Tibial artery (tissue), 4 donors: ENCODE measurements around the gene FUT4.

Experiments
- DNase-seq, 2 donors: peaks; one replicate each; pipeline ENCODE4 v3.0.0-alpha.2; 2019
- H3K27ac ChIP-seq, 2 donors: fragments of 200-600 bp; sonication (generic) in 1 of 2; 1 replicate in 1 of 2; 2 replicates in 1 of 2; pipeline ENCODE4 v1.5.1; 2018 to 2019; ENCODE audit warnings: mild to moderate bottlenecking in 1 of 2
- H3K27me3 ChIP-seq, 2 donors: fragments of 200-600 bp; sonication (generic) in 1 of 2; one replicate each; pipeline versions ENCODE4 v1.5.1 to v1.6.0; 2016 to 2019
- H3K36me3 ChIP-seq, 3 donors: fragments of 200-600 bp; sonication (generic) in 2 of 3; one replicate each; pipeline ENCODE4 v1.5.1; 2016 to 2019; ENCODE audit warnings: mild to moderate bottlenecking in 2 of 3
- H3K4me1 ChIP-seq, 4 donors: fragments of 200-600 bp; sonication (generic) in 2 of 4; 1 replicate in 3 of 4; 2 replicates in 1 of 4; pipeline ENCODE4 v1.5.1; 2016 to 2019
- H3K4me3 ChIP-seq, 2 donors: fragments of 200-600 bp; sonication (generic) in 1 of 2; 1 replicate in 1 of 2; 2 replicates in 1 of 2; pipeline ENCODE4 v1.5.1; 2018 to 2019; ENCODE audit warnings: mild to moderate bottlenecking in 2 of 2
- H3K9me3 ChIP-seq, 3 donors: fragments of 200-600 bp; sonication (generic) in 1 of 3; one replicate each; pipeline ENCODE4 v1.5.1; 2016 to 2019
- intact Hi-C: fragments of 100-400 bp; cut with DNase I; formaldehyde crosslinking; loops from one replicate; pipeline ENCODE4 v1.15.0; 2023; ENCODE audit warnings: low total_unique reads
- TF ChIP-seq, protein P1 (sequence below), 2 experiments: fragments of 200-600 bp in 1 of 2; fragments of 450-650 bp in 1 of 2; IDR thresholded peaks; one replicate each; pipeline ENCODE4 v1.5.1; 2017 to 2019; ENCODE audit warnings: antibody characterized with exemption in 2 of 2, mild to moderate bottlenecking in 1 of 2, moderate library complexity in 1 of 2

Gene FUT4

DNA sequence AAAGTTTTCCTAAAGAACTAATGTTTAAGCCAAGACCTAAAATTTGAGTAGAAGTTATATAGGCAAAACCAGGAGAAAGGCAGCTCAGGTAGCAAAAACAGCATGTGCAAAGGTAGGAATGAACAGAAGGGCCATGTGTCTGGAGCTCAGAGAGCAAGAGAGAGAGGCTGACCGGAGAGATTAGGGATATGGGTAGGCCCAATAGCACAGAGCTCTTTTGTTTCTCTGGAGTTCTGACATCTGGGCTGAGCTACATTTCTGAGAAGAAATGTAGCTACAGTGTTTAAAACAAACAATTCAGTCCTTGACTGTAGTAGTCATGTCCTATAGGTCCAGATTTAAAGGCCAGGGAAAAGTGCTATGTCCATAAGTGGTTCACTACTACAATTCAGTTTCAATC lies 27.0 kb upstream of the FUT4 start:
- H3K27me3 ChIP-seq, result no peaks in the 10 kb centered on the region
- TF ChIP-seq, protein P1, sequence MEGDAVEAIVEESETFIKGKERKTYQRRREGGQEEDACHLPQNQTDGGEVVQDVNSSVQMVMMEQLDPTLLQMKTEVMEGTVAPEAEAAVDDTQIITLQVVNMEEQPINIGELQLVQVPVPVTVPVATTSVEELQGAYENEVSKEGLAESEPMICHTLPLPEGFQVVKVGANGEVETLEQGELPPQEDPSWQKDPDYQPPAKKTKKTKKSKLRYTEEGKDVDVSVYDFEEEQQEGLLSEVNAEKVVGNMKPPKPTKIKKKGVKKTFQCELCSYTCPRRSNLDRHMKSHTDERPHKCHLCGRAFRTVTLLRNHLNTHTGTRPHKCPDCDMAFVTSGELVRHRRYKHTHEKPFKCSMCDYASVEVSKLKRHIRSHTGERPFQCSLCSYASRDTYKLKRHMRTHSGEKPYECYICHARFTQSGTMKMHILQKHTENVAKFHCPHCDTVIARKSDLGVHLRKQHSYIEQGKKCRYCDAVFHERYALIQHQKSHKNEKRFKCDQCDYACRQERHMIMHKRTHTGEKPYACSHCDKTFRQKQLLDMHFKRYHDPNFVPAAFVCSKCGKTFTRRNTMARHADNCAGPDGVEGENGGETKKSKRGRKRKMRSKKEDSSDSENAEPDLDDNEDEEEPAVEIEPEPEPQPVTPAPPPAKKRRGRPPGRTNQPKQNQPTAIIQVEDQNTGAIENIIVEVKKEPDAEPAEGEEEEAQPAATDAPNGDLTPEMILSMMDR (IDR thresholded peaks at IDR 0.05), result no peak

DNA sequence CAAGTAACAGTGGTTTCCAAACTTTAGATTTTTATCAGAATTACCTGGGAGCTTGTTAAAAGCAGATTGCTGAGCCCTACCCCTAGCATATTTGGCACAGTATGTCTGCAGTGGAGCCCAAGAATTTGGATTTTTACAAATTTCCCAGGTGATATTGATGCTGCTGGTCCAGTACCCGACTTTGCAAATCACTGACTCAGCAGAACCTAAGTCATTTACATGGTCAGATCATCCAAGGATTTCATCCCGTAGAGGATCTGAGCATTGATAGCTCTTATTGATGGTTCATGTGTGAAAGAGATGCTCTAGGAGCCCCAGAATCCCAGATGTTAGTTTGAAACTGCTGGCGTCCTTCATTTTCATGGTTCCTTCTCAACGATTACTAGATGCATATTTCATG lies 25.4 kb upstream of the FUT4 start:
- TF ChIP-seq, protein P1 (IDR thresholded peaks at IDR 0.05), result no peak
- Histone ChIP-seq H3K27ac (no peak overlapping the region), H3K27me3 (no peaks in the 10 kb centered on the region), H3K36me3 (no peaks in the 10 kb centered on the region), H3K4me3 (no peak overlapping the region), H3K4me1 (no peaks in the 10 kb centered on the region), H3K9me3 (no peaks in the 10 kb centered on the region)
- intact Hi-C loops, result no loop called here
- no peak for DNase-seq

More for the DNA sequence above, 27.0 kb upstream of the FUT4 start:
- intact Hi-C loops, result no loop called here
- no peak for DNase-seq
- no peaks in the 10 kb centered on the region for H3K9me3 ChIP-seq
- no peak overlapping the region for H3K4me3 ChIP-seq
- no peak overlapping the region for H3K27ac ChIP-seq
- peaks cover 0 to 13% (median 6%) of the 10 kb centered on the region in 4 donors for H3K4me1 ChIP-seq
- no peaks in the 10 kb centered on the region for H3K36me3 ChIP-seq

DNA sequence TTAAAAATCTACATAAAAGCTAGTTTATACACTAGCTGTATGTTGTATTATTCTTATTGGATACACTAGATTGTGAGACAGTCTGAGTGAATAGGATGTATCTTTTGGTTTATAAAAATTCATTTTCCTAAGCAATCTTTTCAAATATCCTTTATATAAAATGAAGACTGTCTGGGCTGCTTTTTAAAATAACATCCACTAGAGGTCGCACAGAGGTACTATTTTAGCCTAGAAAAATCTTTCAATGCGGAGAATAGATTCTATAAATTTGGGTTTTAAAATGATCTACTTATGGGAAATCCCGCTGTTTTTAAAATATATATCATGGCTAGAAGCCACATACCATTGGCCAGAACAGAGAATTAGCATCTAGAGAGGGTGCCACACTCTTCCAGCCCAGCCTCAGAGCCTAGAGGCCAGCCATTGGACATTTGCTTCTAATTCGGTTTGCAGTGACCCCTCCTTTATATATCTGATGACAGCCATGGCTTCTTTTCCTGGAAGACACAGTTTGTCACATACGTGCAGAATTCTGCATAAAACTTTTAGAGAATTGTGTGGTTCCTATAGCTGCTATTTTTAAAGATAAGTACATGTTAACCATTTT lies 24.1 kb upstream of the FUT4 start:
- Histone ChIP-seq H3K4me3 (no peak overlapping the region), H3K4me1 (no peaks in the 10 kb centered on the region), H3K36me3 (no peaks in the 10 kb centered on the region), H3K27ac (no peak overlapping the region), H3K9me3 (no peaks in the 10 kb centered on the region), H3K27me3 (no peaks in the 10 kb centered on the region)
- intact Hi-C loops, result loop anchor here (5.0 kb wide), 1 partner anchor 43 kb away; no protein-coding TSS in a partner anchor
- TF ChIP-seq, protein P1 (IDR thresholded peaks at IDR 0.05), result peak; percentile 68 to 69
- no peak for DNase-seq

DNA sequence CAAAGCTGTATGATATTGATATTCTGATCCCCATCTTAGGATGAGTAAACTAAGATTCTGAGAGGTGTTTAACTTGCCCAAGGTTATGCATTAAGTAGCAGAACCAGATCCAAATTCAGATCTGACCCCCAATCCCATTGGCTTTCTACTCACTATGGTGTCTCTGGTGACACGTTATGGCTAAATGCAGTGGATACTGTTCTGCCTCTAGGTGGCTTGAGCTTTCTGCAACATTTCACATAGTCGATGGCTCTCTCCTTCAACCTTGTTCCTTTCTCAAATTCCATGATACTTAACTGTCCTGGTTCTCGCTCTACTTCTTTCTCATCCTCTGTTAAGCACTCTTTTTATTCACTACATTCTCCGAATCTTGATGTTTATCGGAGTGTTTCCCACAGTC lies 22.0 kb upstream of the FUT4 start:
- Histone ChIP-seq H3K36me3 (no peaks in the 10 kb centered on the region), H3K4me3 (no peak overlapping the region), H3K9me3 (no peaks in the 10 kb centered on the region), H3K27ac (no peak overlapping the region), H3K4me1 (no peaks in the 10 kb centered on the region), H3K27me3 (no peaks in the 10 kb centered on the region)
- intact Hi-C loops, result loop anchor here (5.0 kb wide), 1 partner anchor 41 kb away; no protein-coding TSS in a partner anchor
- TF ChIP-seq, protein P1 (IDR thresholded peaks at IDR 0.05), result peak; percentile 12 to 22
- no peak for DNase-seq

DNA sequence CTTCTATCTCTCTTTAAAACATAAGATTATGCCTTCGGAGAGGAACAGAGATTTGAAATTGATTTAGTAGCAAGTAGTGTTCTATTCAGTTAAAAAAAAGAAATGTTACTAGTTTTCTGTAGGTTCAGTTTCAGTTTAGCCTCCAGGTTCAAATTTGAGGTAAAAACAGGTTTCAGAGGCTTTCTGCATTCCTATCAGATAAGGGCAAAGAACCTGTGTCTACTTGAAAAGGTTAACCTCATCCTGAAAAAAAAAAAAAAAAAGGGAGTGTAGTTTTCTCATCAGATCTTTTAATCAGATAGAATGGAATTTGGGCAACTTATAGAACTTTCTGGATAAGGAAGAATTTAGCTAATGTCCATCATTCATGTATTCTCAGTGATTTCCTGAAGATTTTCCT lies 19.4 kb upstream of the FUT4 start:
- intact Hi-C loops, result loop anchor here (5.0 kb wide), 1 partner anchor 38 kb away; no protein-coding TSS in a partner anchor
- TF ChIP-seq, protein P1 (IDR thresholded peaks at IDR 0.05), result no peak
- H3K9me3 ChIP-seq, result no peaks in the 10 kb centered on the region
- H3K4me1 ChIP-seq, result no peaks in the 10 kb centered on the region
- H3K27ac ChIP-seq, result no peak overlapping the region
- H3K36me3 ChIP-seq, result no peaks in the 10 kb centered on the region
- DNase-seq, result no peak
- H3K4me3 ChIP-seq, result no peak overlapping the region
- H3K27me3 ChIP-seq, result no peaks in the 10 kb centered on the region
